ENCODE results near the gene CEP57L1. TPM values are rescaled to one million over a fixed set of nuclear protein-coding genes. Genes with fewer than 3 reads are reported as not detected.

CEP57L1 gene
- total and polyA plus RNA-seq, 2 experiments from 2014 or later, result 17.1 to 20.2 TPM

- TF ChIP-seq, protein P1, sequence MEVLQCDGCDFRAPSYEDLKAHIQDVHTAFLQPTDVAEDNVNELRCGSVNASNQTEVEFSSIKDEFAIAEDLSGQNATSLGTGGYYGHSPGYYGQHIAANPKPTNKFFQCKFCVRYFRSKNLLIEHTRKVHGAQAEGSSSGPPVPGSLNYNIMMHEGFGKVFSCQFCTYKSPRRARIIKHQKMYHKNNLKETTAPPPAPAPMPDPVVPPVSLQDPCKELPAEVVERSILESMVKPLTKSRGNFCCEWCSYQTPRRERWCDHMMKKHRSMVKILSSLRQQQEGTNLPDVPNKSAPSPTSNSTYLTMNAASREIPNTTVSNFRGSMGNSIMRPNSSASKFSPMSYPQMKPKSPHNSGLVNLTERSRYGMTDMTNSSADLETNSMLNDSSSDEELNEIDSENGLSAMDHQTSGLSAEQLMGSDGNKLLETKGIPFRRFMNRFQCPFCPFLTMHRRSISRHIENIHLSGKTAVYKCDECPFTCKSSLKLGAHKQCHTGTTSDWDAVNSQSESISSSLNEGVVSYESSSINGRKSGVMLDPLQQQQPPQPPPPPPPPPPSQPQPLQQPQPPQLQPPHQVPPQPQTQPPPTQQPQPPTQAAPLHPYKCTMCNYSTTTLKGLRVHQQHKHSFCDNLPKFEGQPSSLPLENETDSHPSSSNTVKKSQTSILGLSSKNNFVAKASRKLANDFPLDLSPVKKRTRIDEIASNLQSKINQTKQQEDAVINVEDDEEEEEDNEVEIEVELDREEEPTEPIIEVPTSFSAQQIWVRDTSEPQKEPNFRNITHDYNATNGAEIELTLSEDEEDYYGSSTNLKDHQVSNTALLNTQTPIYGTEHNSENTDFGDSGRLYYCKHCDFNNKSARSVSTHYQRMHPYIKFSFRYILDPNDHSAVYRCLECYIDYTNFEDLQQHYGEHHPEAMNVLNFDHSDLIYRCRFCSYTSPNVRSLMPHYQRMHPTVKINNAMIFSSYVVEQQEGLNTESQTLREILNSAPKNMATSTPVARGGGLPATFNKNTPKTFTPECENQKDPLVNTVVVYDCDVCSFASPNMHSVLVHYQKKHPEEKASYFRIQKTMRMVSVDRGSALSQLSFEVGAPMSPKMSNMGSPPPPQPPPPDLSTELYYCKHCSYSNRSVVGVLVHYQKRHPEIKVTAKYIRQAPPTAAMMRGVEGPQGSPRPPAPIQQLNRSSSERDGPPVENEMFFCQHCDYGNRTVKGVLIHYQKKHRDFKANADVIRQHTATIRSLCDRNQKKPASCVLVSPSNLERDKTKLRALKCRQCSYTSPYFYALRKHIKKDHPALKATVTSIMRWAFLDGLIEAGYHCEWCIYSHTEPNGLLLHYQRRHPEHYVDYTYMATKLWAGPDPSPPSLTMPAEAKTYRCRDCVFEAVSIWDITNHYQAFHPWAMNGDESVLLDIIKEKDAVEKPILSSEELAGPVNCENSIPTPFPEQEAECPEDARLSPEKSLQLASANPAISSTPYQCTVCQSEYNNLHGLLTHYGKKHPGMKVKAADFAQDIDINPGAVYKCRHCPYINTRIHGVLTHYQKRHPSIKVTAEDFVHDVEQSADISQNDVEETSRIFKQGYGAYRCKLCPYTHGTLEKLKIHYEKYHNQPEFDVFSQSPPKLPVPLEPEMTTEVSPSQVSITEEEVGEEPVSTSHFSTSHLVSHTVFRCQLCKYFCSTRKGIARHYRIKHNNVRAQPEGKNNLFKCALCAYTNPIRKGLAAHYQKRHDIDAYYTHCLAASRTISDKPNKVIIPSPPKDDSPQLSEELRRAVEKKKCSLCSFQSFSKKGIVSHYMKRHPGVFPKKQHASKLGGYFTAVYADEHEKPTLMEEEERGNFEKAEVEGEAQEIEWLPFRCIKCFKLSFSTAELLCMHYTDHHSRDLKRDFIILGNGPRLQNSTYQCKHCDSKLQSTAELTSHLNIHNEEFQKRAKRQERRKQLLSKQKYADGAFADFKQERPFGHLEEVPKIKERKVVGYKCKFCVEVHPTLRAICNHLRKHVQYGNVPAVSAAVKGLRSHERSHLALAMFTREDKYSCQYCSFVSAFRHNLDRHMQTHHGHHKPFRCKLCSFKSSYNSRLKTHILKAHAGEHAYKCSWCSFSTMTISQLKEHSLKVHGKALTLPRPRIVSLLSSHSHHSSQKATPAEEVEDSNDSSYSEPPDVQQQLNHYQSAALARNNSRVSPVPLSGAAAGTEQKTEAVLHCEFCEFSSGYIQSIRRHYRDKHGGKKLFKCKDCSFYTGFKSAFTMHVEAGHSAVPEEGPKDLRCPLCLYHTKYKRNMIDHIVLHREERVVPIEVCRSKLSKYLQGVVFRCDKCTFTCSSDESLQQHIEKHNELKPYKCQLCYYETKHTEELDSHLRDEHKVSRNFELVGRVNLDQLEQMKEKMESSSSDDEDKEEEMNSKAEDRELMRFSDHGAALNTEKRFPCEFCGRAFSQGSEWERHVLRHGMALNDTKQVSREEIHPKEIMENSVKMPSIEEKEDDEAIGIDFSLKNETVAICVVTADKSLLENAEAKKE (CRISPR knock-in tag; IDR thresholded peaks at IDR 0.05), result no peak
- no peak for TF ChIP-seq STAT1 (IDR thresholded peaks at IDR 0.05; ENCODE audit: unreplicated experiment)
- no peak for TF ChIP-seq JUNB (IDR thresholded peaks at IDR 0.05; ENCODE audit: unreplicated experiment)
- TF ChIP-seq EZH2phosphoT487 (IDR thresholded peaks at IDR 0.05; ENCODE audit: unreplicated experiment), result no peak
- TF ChIP-seq NANOG (IDR thresholded peaks at IDR 0.05; ENCODE audit: borderline replicate concordance), result no peak
- no peak for TF ChIP-seq POLR2AphosphoS5 (IDR thresholded peaks at IDR 0.05; ENCODE audit: low read depth)
- TF ChIP-seq ETS1 (IDR thresholded peaks at IDR 0.05), result no peak
- TF ChIP-seq, protein P2, sequence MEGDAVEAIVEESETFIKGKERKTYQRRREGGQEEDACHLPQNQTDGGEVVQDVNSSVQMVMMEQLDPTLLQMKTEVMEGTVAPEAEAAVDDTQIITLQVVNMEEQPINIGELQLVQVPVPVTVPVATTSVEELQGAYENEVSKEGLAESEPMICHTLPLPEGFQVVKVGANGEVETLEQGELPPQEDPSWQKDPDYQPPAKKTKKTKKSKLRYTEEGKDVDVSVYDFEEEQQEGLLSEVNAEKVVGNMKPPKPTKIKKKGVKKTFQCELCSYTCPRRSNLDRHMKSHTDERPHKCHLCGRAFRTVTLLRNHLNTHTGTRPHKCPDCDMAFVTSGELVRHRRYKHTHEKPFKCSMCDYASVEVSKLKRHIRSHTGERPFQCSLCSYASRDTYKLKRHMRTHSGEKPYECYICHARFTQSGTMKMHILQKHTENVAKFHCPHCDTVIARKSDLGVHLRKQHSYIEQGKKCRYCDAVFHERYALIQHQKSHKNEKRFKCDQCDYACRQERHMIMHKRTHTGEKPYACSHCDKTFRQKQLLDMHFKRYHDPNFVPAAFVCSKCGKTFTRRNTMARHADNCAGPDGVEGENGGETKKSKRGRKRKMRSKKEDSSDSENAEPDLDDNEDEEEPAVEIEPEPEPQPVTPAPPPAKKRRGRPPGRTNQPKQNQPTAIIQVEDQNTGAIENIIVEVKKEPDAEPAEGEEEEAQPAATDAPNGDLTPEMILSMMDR (conservative IDR thresholded peaks at IDR 0.05; ENCODE audit: low read depth in 2 of 2), result no peak
Measured at GRCh38 chr6:109050012-109050411, 45.3 kb upstream of the CEP57L1 start (continued).

Measured in GM23338 (cell line).